Loucy (cell line): ENCODE data around the gene XPNPEP1.

Source experiments
- H2AFZ ChIP-seq: fragments of 200-600 bp; sonication (generic); 2 replicates; pipeline ENCODE4 v1.6.0; 2016; ENCODE audit warnings: antibody characterized with exemption, mild to moderate bottlenecking, low read length, moderate library complexity
- H3F3A ChIP-seq: fragments of 200-600 bp; 2 replicates; pipeline ENCODE4 v1.6.0; 2016; ENCODE audit warnings: antibody characterized with exemption, low read depth, mild to moderate bottlenecking
- H3K27me3 ChIP-seq: fragments of 200-600 bp; sonication (generic); 2 replicates; pipeline ENCODE4 v1.6.1; 2014; ENCODE audit warnings: low read length, mild to moderate bottlenecking; ENCODE audit not compliant: insufficient read depth, poor library complexity, severe bottlenecking
- H3K36me3 ChIP-seq: fragments of 200-600 bp; sonication (generic); 2 replicates; pipeline ENCODE4 v1.6.1; 2016; ENCODE audit warnings: low read length; ENCODE audit not compliant: insufficient read depth
- H3K4me1 ChIP-seq: fragments of 200-600 bp; sonication (generic); 2 replicates; pipeline ENCODE4 v1.5.1; 2014; ENCODE audit warnings: low read length, mild to moderate bottlenecking; ENCODE audit not compliant: insufficient read depth, poor library complexity, severe bottlenecking
- H3K4me2 ChIP-seq: fragments of 200-600 bp; sonication (generic); 2 replicates; pipeline ENCODE4 v1.6.0; 2014; ENCODE audit warnings: antibody characterized with exemption, low read length, low read depth, mild to moderate bottlenecking; ENCODE audit not compliant: poor library complexity, severe bottlenecking
- H3K4me3 ChIP-seq: fragments of 200-600 bp; sonication (generic); 2 replicates; pipeline ENCODE4 v1.5.1; 2014; ENCODE audit warnings: low read length, mild to moderate bottlenecking, mixed read lengths; ENCODE audit not compliant: poor library complexity, severe bottlenecking
- H3K79me2 ChIP-seq: fragments of 200-600 bp; sonication (generic); 2 replicates; pipeline ENCODE4 v1.6.1; 2014; ENCODE audit warnings: low read length; ENCODE audit not compliant: insufficient read depth
- H3K9ac ChIP-seq: fragments of 200-600 bp; sonication (generic); 2 replicates; pipeline ENCODE4 v1.6.0; 2014; ENCODE audit warnings: mild to moderate bottlenecking, low read depth, low read length, moderate library complexity; ENCODE audit not compliant: poor library complexity, severe bottlenecking
- H3K9me2 ChIP-seq: fragments of 200-600 bp; sonication (generic); replicated peaks from 2 replicates; pipeline ENCODE4 v1.6.1; 2016; ENCODE audit warnings: low read depth, low read length, mixed read lengths
- H3K9me3 ChIP-seq: fragments of 200-600 bp; sonication (generic); 2 replicates; pipeline ENCODE4 v1.6.1; 2014; ENCODE audit warnings: mild to moderate bottlenecking, antibody characterized with exemption, low read length, low read depth; ENCODE audit not compliant: insufficient read depth
- H4K20me1 ChIP-seq: fragments of 200-600 bp; sonication (generic); 2 replicates; pipeline ENCODE4 v1.6.0; 2014; ENCODE audit warnings: antibody characterized with exemption, low read length, mild to moderate bottlenecking; ENCODE audit not compliant: insufficient read depth, poor library complexity, severe bottlenecking
- CTCF ChIP-seq: fragments of 200-600 bp; sonication (generic); conservative IDR thresholded peaks from 2 replicates; pipeline ENCODE4 v1.5.1; 2014; ENCODE audit warnings: mild to moderate bottlenecking, antibody characterized with exemption, low read length
- EZH2phosphoT487 ChIP-seq: fragments of 200-600 bp; IDR thresholded peaks from 2 replicates; pipeline ENCODE4 v1.6.1; 2018; ENCODE audit warnings: antibody characterized with exemption, mild to moderate bottlenecking, moderate library complexity, borderline replicate concordance

Gene XPNPEP1

GRCh38 chr10:109932391-109932790 lies 9.1 kb upstream of the XPNPEP1 start:
- Histone ChIP-seq H3K4me2 (no peak overlapping the region), H3F3A (no peaks in the 10 kb centered on the region), H3K9me3 (no peaks in the 10 kb centered on the region), H3K36me3 (no peaks in the 10 kb centered on the region), H2AFZ (no peak overlapping the region), H3K79me2 (no peaks in the 10 kb centered on the region), H4K20me1 (no peaks in the 10 kb centered on the region), H3K9me2 (no peaks in the 10 kb centered on the region), H3K4me3 (no peak overlapping the region), H3K27me3 (no peaks in the 10 kb centered on the region), H3K4me1 (peaks cover 30% of the 10 kb centered on the region), H3K9ac (no peak overlapping the region)
- TF ChIP-seq EZH2phosphoT487 (no peak), CTCF (no peak)

GRCh38 chr10:109931163-109931562 lies 7.9 kb upstream of the XPNPEP1 start:
- Histone ChIP-seq H3K4me2 (no peak overlapping the region), H3K9ac (no peak overlapping the region), H3K4me3 (no peak overlapping the region), H3K36me3 (no peaks in the 10 kb centered on the region), H3K9me3 (no peaks in the 10 kb centered on the region), H3K79me2 (no peaks in the 10 kb centered on the region), H3F3A (no peaks in the 10 kb centered on the region), H3K9me2 (no peaks in the 10 kb centered on the region), H4K20me1 (no peaks in the 10 kb centered on the region), H2AFZ (no peak overlapping the region), H3K27me3 (no peaks in the 10 kb centered on the region), H3K4me1 (peaks cover 30% of the 10 kb centered on the region)
- TF ChIP-seq EZH2phosphoT487 = no peak
- TF ChIP-seq CTCF = no peak

GRCh38 chr10:109929501-109930219 lies 6.3 kb upstream of the XPNPEP1 start:
- Histone ChIP-seq H3K4me1 (peaks cover 15% of the 10 kb centered on the region), H2AFZ (no peak overlapping the region), H3K27me3 (no peaks in the 10 kb centered on the region), H3K9me3 (no peaks in the 10 kb centered on the region), H4K20me1 (no peaks in the 10 kb centered on the region), H3K4me3 (no peak overlapping the region), H3K36me3 (no peaks in the 10 kb centered on the region), H3F3A (no peaks in the 10 kb centered on the region), H3K4me2 (no peak overlapping the region), H3K9me2 (no peaks in the 10 kb centered on the region), H3K9ac (no peak overlapping the region), H3K79me2 (no peaks in the 10 kb centered on the region)
- TF ChIP-seq EZH2phosphoT487 = no peak
- TF ChIP-seq CTCF = no peak
